Vagina (tissue), 2 donors: ENCODE measurements around the gene GJC2. TPM values are rescaled to one million over a fixed set of nuclear protein-coding genes. Genes with fewer than 3 reads are reported as not detected.
A peak's percentile ranks its signal among the peaks of the same experiment; 100 is the strongest.

Experiments
- DNase-seq, 2 donors: peaks; one replicate each; pipeline ENCODE4 v3.0.0-alpha.2; 2017; ENCODE audit errors: extremely low spot score in 2 of 2
- H3K27ac ChIP-seq: fragments of 200-600 bp; sonication (generic); one replicate; pipeline ENCODE4 v1.5.1; 2019
- H3K27me3 ChIP-seq: fragments of 200-600 bp; sonication (generic); one replicate; pipeline ENCODE4 v1.5.1; 2019
- H3K36me3 ChIP-seq, 2 donors: fragments of 200-600 bp; sonication (generic); one replicate each; pipeline ENCODE4 v1.5.1; 2017 to 2019
- H3K4me1 ChIP-seq: fragments of 200-600 bp; sonication (generic); one replicate; pipeline ENCODE4 v1.5.1; 2019
- H3K4me3 ChIP-seq, 2 donors: fragments of 200-600 bp; sonication (generic); 1 replicate in 1 of 2; 2 replicates in 1 of 2; pipeline ENCODE4 v1.5.1; 2016 to 2019
- H3K9me3 ChIP-seq: fragments of 200-600 bp; sonication (generic); one replicate; pipeline ENCODE4 v1.5.1; 2019
- POLR2A ChIP-seq, 2 donors: fragments of 450-650 bp; IDR thresholded peaks; one replicate each; pipeline ENCODE4 v1.6.1; 2017; ENCODE audit warnings: antibody characterized with exemption in 2 of 2, mild to moderate bottlenecking in 2 of 2, moderate library complexity in 2 of 2
- POLR2AphosphoS5 ChIP-seq, 2 donors: sonication (generic); formaldehyde crosslinking; IDR thresholded peaks; one replicate each; pipeline ENCODE4 v1.9.0; 2017; ENCODE audit warnings: antibody characterized with exemption in 2 of 2, mild to moderate bottlenecking in 2 of 2, low read depth in 1 of 2; ENCODE audit not compliant: insufficient read depth in 1 of 2
- intact Hi-C: fragments of 100-400 bp; cut with DNase I; formaldehyde crosslinking; loops from one replicate; pipeline ENCODE4 v1.15.1; 2023
- total RNA-seq: library from RNA; depleted of rRNA; stranded (reverse); fragments of >200 nt; gene quantifications from one replicate; pipeline ENCODE4 v1.2.3, GENCODE V29; 2016
- TF ChIP-seq, protein P1 (sequence below), 3 experiments: fragments of 450-650 bp in 2 of 3; fragments of 200-600 bp in 1 of 3; sonication (generic) in 1 of 3; IDR thresholded peaks; one replicate each; pipeline ENCODE4 v1.5.1; 2017 to 2019; ENCODE audit warnings: antibody characterized with exemption in 3 of 3, mild to moderate bottlenecking in 2 of 3, moderate library complexity in 2 of 3

GJC2 gene
- total RNA-seq, 1 donor from 2014 or later: 4.4 TPM

- Histone ChIP-seq H3K4me3 (no peak overlapping the region), H3K9me3 (no peaks in the 10 kb centered on the region), H3K27ac (peak overlapping the region; percentile 99), H3K27me3 (no peaks in the 10 kb centered on the region), H3K4me1 (peaks cover 56% of the 10 kb centered on the region), H3K36me3 (no peaks in the 10 kb centered on the region)
- intact Hi-C loops: loop anchor here (10.0 kb wide), 1 partner anchor 77 kb away; the partner anchor contains the start of gene ARF1
- TF ChIP-seq, protein P1, sequence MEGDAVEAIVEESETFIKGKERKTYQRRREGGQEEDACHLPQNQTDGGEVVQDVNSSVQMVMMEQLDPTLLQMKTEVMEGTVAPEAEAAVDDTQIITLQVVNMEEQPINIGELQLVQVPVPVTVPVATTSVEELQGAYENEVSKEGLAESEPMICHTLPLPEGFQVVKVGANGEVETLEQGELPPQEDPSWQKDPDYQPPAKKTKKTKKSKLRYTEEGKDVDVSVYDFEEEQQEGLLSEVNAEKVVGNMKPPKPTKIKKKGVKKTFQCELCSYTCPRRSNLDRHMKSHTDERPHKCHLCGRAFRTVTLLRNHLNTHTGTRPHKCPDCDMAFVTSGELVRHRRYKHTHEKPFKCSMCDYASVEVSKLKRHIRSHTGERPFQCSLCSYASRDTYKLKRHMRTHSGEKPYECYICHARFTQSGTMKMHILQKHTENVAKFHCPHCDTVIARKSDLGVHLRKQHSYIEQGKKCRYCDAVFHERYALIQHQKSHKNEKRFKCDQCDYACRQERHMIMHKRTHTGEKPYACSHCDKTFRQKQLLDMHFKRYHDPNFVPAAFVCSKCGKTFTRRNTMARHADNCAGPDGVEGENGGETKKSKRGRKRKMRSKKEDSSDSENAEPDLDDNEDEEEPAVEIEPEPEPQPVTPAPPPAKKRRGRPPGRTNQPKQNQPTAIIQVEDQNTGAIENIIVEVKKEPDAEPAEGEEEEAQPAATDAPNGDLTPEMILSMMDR (IDR thresholded peaks at IDR 0.05): no peak
- TF ChIP-seq POLR2A (IDR thresholded peaks at IDR 0.05): no peak
- TF ChIP-seq POLR2AphosphoS5 (IDR thresholded peaks at IDR 0.05; ENCODE audit: insufficient read depth in 1 of 2, low read depth in 1 of 2): no peak
- DNase-seq: no peak
These were observed 12.1 kb downstream of the GJC2 start for GRCh38 chr1:228161866-228162265.

DNA sequence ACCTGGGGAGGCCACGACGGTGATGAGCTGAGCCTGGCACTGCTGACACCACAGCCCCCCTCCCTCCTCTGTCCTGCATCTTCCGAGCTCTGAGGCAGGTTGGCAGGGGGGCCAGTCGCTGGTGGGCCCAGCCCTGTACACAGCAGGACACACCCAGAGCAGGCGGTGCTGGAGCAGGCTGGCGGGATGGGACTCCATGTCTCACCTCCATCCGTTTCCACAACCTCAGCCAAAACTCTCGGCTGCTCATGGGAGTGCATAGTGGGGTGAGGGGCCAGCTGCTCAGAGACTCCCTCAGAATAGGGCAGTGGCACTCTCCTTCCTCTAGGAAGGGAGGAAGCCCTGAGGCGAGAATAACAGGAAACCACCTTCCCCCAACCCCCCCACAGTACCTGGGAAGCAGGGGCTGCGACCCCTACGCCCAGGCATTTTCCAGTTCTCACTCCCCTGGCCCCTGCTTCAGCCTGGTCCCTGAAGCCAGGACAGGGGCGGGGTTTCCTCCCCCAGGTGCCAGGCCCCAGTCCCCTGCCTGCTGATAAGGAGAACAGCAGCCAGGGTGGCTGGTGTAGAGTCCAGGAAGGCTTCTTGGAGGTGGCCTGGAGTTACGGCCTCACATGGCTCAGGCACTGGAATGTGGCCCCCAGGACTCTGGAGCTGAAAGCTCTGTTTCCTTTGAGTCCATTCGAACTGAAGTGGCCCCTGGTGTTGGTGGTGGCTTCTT, 12.7 kb downstream of the GJC2 start:
- no peak for DNase-seq
- intact Hi-C loops: loop anchor here (10.0 kb wide), 1 partner anchor 78 kb away; the partner anchor contains the start of gene ARF1
- TF ChIP-seq POLR2AphosphoS5 (IDR thresholded peaks at IDR 0.05; ENCODE audit: insufficient read depth in 1 of 2, low read depth in 1 of 2): peak in 1 of 2 donors; percentile 24
- no peak for TF ChIP-seq POLR2A (IDR thresholded peaks at IDR 0.05)
- Histone ChIP-seq H3K27me3 (no peaks in the 10 kb centered on the region), H3K36me3 (no peaks in the 10 kb centered on the region), H3K4me3 (peak overlapping the region in 1 of 2 donors; percentile 3), H3K9me3 (no peaks in the 10 kb centered on the region), H3K4me1 (peaks cover 52% of the 10 kb centered on the region), H3K27ac (peak overlapping the region; percentile 99)

DNA sequence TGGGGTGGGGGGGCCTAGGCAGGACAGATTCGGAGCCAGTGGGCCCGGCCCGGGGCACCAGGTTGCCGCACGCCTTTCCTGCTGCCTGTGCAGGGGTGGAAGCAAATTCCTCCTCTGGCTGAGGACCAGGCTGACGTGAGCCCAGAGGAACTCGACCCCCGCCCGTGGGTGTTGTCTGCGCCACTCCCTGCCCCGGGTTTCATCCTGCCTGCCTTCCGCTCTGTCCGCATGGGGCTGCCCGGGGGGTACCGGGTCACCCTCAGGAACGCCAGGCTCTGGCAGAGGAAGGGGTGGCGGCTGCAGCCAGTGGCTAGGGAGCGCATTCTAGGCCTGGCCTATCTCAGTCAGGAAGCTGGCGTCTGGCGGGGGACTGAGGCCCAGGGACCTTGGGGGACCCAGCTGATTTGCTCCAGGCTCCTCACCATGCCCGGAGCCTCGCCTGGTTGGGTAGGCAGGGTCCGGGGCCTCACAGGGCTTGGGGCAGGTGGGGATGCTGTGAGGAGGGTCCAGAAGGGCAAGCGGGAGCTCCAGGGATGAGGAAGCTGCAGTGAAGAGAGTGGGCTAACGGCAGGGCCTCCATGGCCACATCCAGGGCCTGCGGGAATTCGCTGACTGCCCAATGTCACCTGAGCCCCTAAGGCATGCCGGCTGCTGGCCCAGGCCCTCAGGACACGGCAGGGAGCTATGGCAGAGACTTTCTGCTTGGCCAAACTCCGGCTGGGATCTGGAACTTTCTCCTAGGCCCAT, 13.4 kb downstream of the GJC2 start:
- DNase-seq: no peak
- H3K4me3 ChIP-seq: peak overlapping the region in 1 of 2 donors; percentile 3
- intact Hi-C loops: loop anchor here (10.0 kb wide), 1 partner anchor 78 kb away; the partner anchor contains the start of gene ARF1
- peaks cover 50% of the 10 kb centered on the region for H3K4me1 ChIP-seq
- no peaks in the 10 kb centered on the region for H3K9me3 ChIP-seq
- peak overlapping the region; percentile 99 for H3K27ac ChIP-seq
- no peaks in the 10 kb centered on the region for H3K27me3 ChIP-seq
- no peaks in the 10 kb centered on the region for H3K36me3 ChIP-seq
- TF ChIP-seq POLR2AphosphoS5 (IDR thresholded peaks at IDR 0.05; ENCODE audit: insufficient read depth in 1 of 2, low read depth in 1 of 2) (peak in 1 of 2 donors; percentile 36), POLR2A (IDR thresholded peaks at IDR 0.05) (no peak)
- TF ChIP-seq, protein P1 (IDR thresholded peaks at IDR 0.05): no peak

DNA sequence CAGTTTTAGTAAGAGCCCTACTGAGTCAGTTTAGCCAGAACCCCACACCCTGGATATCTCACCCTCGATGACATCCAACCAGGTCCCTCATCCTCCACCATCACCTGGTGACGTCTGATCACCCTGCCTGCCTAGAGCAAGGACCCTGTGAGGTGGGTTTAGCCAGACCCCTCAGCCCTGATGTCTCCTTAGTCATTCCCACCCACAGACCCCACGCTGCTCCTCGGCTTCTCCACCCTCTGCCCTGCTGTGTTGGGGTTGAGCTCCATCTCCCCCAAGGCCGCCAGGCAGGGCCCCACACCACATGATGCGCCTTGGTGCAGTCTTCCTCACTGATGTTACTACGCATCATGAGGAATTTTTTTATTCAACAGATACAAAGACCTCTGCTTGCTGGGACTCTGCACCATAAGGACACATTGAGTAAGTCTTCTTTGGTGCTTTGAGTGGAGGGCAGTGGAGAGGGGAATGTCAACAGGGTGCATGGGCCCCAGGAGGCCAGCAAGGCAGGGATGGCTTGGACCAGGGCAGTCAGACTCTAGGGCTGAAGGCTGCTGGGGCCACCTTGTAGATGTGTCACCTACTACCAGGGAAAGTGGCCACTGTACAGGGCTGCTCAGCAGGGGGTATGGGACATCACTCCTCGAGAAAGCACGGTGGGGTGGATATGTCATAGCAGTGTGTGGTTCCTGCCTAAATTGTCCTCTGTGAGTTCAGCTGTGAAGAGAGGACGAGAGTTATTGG, 14.2 kb downstream of the GJC2 start:
- DNase-seq: no peak
- no peak overlapping the region for H3K4me3 ChIP-seq
- no peaks in the 10 kb centered on the region for H3K9me3 ChIP-seq
- H3K36me3 ChIP-seq: no peaks in the 10 kb centered on the region
- H3K4me1 ChIP-seq: peaks cover 50% of the 10 kb centered on the region
- intact Hi-C loops: loop anchor here (2.0 to 10.0 kb wide), 2 partner anchors 23 to 79 kb away; partner anchors contain the start of genes ARF1 and GUK1
- H3K27me3 ChIP-seq: no peaks in the 10 kb centered on the region
- no peak for TF ChIP-seq POLR2AphosphoS5 (IDR thresholded peaks at IDR 0.05; ENCODE audit: insufficient read depth in 1 of 2, low read depth in 1 of 2)
- TF ChIP-seq POLR2A (IDR thresholded peaks at IDR 0.05): no peak
- TF ChIP-seq, protein P1 (IDR thresholded peaks at IDR 0.05): no peak
- peak overlapping the region; percentile 99 for H3K27ac ChIP-seq
